ENCODE data around the gene WDFY1.

WDFY1 gene

DNA sequence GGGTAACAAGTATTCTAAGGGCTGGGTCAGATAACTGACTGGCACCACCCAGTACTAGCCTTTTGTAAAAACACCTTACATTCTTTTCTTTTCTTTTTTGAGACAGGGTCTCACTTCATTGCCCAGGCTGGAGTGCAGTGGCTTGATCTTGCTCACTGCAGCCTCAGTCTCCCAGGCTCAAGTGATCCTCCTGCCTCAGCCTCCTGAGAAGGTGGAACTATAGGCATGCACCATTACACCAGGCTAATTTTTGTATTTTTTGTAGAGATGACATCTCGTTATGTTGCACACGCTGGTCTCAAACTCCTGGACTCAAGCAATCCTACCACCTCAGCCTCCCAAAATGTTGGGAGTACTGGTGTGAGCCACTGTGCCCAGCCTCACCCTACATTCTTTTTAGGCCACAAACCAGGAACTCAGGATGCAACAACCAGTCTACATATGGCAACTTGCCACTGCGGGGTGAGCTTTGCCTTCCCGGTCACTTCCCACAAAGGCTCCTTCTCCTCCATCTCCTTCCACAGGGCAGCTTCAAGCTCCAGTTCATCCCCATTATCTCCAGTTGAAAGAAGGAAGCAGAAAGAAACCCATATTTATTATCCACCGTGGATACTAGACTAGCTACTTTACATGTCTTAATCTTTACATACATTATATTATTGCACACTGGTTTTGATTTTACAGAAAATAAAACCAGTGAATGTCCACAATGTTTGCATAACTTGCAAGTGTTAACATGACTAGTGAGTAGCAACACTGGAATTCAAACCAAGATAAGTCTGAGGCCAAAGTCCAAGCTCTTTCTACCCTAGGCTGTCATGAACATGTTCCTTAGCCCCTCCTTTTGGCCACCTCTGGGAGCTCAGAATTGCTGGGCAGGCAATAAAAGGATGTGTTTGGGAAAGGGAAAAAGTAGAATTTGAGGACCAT lies 84.1 kb downstream of the WDFY1 start:
- H3K27ac ChIP-seq (ENCODE audit: low read length), result no peak overlapping the region
- no peaks in the 10 kb centered on the region for H3K9me3 ChIP-seq (ENCODE audit: insufficient read depth, low read length, severe bottlenecking)
- peaks cover 14% of the 10 kb centered on the region for H3K4me1 ChIP-seq (ENCODE audit: insufficient read depth, low read length)
- H3K27me3 ChIP-seq (ENCODE audit: insufficient read depth, low read length, poor library complexity), result no peaks in the 10 kb centered on the region
- ATAC-seq (ENCODE audit: insufficient read depth, low read depth) (no peak), DNase-seq (no peak)
- no peak overlapping the region for H3K4me2 ChIP-seq (ENCODE audit: insufficient read depth, low read length)
- no peak overlapping the region for H2AFZ ChIP-seq (ENCODE audit: low read depth, low read length)
- H3K36me3 ChIP-seq (ENCODE audit: insufficient read depth, low read length), result no peaks in the 10 kb centered on the region
- H4K20me1 ChIP-seq (ENCODE audit: insufficient read depth, low read length), result no peaks in the 10 kb centered on the region
- TF ChIP-seq EZH2 (IDR thresholded peaks at IDR 0.05; ENCODE audit: borderline replicate concordance, low read depth, low read length, severe bottlenecking) (no peak), CTCF (IDR thresholded peaks at IDR 0.05; ENCODE audit: borderline replicate concordance, extremely low read depth, low read length, poor library complexity, severe bottlenecking) (no peak)
- no peak overlapping the region for H3K4me3 ChIP-seq (ENCODE audit: low read depth in 1 of 2, low read length in 2 of 2)
- no peaks in the 10 kb centered on the region for H3K79me2 ChIP-seq (ENCODE audit: insufficient read depth, low read length)
- no peak overlapping the region for H3K9ac ChIP-seq (ENCODE audit: low read depth, low read length)

- TF ChIP-seq CTCF (IDR thresholded peaks at IDR 0.05; ENCODE audit: borderline replicate concordance, extremely low read depth, low read length, poor library complexity, severe bottlenecking) (no peak), EZH2 (IDR thresholded peaks at IDR 0.05; ENCODE audit: borderline replicate concordance, low read depth, low read length, severe bottlenecking) (no peak)
- Histone ChIP-seq H3K9ac (ENCODE audit: low read depth, low read length) (no peak overlapping the region), H3K9me3 (ENCODE audit: insufficient read depth, low read length, severe bottlenecking) (no peaks in the 10 kb centered on the region), H3K79me2 (ENCODE audit: insufficient read depth, low read length) (no peaks in the 10 kb centered on the region), H3K27ac (ENCODE audit: low read length) (no peak overlapping the region), H3K4me2 (ENCODE audit: insufficient read depth, low read length) (no peak overlapping the region), H3K27me3 (ENCODE audit: insufficient read depth, low read length, poor library complexity) (no peaks in the 10 kb centered on the region), H3K4me1 (ENCODE audit: insufficient read depth, low read length) (no peaks in the 10 kb centered on the region), H4K20me1 (ENCODE audit: insufficient read depth, low read length) (no peaks in the 10 kb centered on the region), H3K4me3 (ENCODE audit: low read depth in 1 of 2, low read length in 2 of 2) (no peak overlapping the region), H3K36me3 (ENCODE audit: insufficient read depth, low read length) (no peaks in the 10 kb centered on the region), H2AFZ (ENCODE audit: low read depth, low read length) (no peak overlapping the region)
- DNase-seq (no peak), ATAC-seq (ENCODE audit: insufficient read depth, low read depth) (no peak)
These were observed 86.1 kb downstream of the WDFY1 start for GRCh38 chr2:223859070-223859469.

- TF ChIP-seq EZH2 (IDR thresholded peaks at IDR 0.05; ENCODE audit: borderline replicate concordance, low read depth, low read length, severe bottlenecking) (no peak), CTCF (IDR thresholded peaks at IDR 0.05; ENCODE audit: borderline replicate concordance, extremely low read depth, low read length, poor library complexity, severe bottlenecking) (no peak)
- no peak for ATAC-seq (ENCODE audit: insufficient read depth, low read depth)
These were observed 88.6 kb downstream of the WDFY1 start for GRCh38 chr2:223856584-223856983.

More at GRCh38 chr2:223856584-223856983, 88.6 kb downstream of the WDFY1 start:
- H3K4me2 ChIP-seq (ENCODE audit: insufficient read depth, low read length), result no peak overlapping the region
- H3K9me3 ChIP-seq (ENCODE audit: insufficient read depth, low read length, severe bottlenecking), result no peaks in the 10 kb centered on the region
- DNase-seq, result no peak
- H4K20me1 ChIP-seq (ENCODE audit: insufficient read depth, low read length), result no peaks in the 10 kb centered on the region
- H3K79me2 ChIP-seq (ENCODE audit: insufficient read depth, low read length), result no peaks in the 10 kb centered on the region
- H3K36me3 ChIP-seq (ENCODE audit: insufficient read depth, low read length), result no peaks in the 10 kb centered on the region
- no peaks in the 10 kb centered on the region for H3K4me1 ChIP-seq (ENCODE audit: insufficient read depth, low read length)
- H3K27me3 ChIP-seq (ENCODE audit: insufficient read depth, low read length, poor library complexity), result no peaks in the 10 kb centered on the region
- H3K27ac ChIP-seq (ENCODE audit: low read length), result no peak overlapping the region
- H3K9ac ChIP-seq (ENCODE audit: low read depth, low read length), result no peak overlapping the region
- H3K4me3 ChIP-seq (ENCODE audit: low read depth in 1 of 2, low read length in 2 of 2), result no peak overlapping the region
- no peak overlapping the region for H2AFZ ChIP-seq (ENCODE audit: low read depth, low read length)
